Keratinocyte (primary cell): ENCODE results near the gene IFIT3.

Experiments used
- EZH2 ChIP-seq: IDR thresholded peaks from one replicate; pipeline ENCODE4 v1.6.1; 2012; ENCODE audit warnings: inconsistent platforms, mild to moderate bottlenecking, low read length, moderate library complexity
- TF ChIP-seq, protein P1 (sequence below), 3 experiments: IDR thresholded peaks in 1 of 3; conservative IDR thresholded peaks in 1 of 3; optimal IDR thresholded peaks in 1 of 3; 2 replicates in 2 of 3; 3 replicates in 1 of 3; pipeline versions ENCODE3 to v1.5.1; 2011; ENCODE audit warnings: low read length in 3 of 3, mild to moderate bottlenecking in 3 of 3, moderate library complexity in 2 of 3, control low read depth in 1 of 3, inconsistent platforms in 1 of 3; ENCODE audit not compliant: insufficient read depth in 2 of 3; ENCODE audit errors: extremely low read depth in 1 of 3

DNA sequence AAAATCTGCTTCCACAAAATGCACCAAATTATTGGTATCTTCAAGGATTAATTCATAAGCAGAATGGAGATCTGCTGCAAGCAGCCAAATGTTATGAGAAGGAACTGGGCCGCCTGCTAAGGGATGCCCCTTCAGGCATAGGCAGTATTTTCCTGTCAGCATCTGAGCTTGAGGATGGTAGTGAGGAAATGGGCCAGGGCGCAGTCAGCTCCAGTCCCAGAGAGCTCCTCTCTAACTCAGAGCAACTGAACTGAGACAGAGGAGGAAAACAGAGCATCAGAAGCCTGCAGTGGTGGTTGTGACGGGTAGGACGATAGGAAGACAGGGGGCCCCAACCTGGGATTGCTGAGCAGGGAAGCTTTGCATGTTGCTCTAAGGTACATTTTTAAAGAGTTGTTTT, 12.1 kb downstream of the IFIT3 start:
- TF ChIP-seq, protein P1, sequence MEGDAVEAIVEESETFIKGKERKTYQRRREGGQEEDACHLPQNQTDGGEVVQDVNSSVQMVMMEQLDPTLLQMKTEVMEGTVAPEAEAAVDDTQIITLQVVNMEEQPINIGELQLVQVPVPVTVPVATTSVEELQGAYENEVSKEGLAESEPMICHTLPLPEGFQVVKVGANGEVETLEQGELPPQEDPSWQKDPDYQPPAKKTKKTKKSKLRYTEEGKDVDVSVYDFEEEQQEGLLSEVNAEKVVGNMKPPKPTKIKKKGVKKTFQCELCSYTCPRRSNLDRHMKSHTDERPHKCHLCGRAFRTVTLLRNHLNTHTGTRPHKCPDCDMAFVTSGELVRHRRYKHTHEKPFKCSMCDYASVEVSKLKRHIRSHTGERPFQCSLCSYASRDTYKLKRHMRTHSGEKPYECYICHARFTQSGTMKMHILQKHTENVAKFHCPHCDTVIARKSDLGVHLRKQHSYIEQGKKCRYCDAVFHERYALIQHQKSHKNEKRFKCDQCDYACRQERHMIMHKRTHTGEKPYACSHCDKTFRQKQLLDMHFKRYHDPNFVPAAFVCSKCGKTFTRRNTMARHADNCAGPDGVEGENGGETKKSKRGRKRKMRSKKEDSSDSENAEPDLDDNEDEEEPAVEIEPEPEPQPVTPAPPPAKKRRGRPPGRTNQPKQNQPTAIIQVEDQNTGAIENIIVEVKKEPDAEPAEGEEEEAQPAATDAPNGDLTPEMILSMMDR (optimal IDR thresholded peaks at IDR 0.05 in 1 of 3, IDR thresholded peaks at IDR 0.05 in 1 of 3, conservative IDR thresholded peaks at IDR 0.05 in 1 of 3; ENCODE audit: extremely low read depth in 1 of 3, insufficient read depth in 2 of 3, low read length in 3 of 3): no peak
- no peak for TF ChIP-seq EZH2
